Body of pancreas (tissue), 4 donors: ENCODE results near the gene TALDO1. TPM values are rescaled to one million over a fixed set of nuclear protein-coding genes. Genes with fewer than 3 reads are reported as not detected.
"Not testable (repeated sequence)": the region's sequence is repeated elsewhere in the genome, so short reads cannot be mapped to it uniquely, and the experiment has no call there.

Source experiments
- ATAC-seq: fragments of 150-250 bp; one replicate; pipeline ENCODE4 v1.9.1; 2016
- DNase-seq, 4 donors: peaks; one replicate each; pipeline ENCODE4 v3.0.0-alpha.2; 2019
- H3K27ac ChIP-seq, 4 donors: fragments of 200-600 bp; sonication (generic); 1 replicate in 3 of 4; 2 replicates in 1 of 4; pipeline versions ENCODE4 v1.5.1 to v1.6.1; 2016 to 2019; ENCODE audit warnings: mild to moderate bottlenecking in 1 of 4, mixed read lengths in 1 of 4, moderate library complexity in 1 of 4
- H3K27me3 ChIP-seq, 2 donors: fragments of 200-600 bp; sonication (generic); one replicate each; pipeline ENCODE4 v1.6.0; 2016; ENCODE audit warnings: mild to moderate bottlenecking in 1 of 2
- H3K36me3 ChIP-seq, 2 donors: fragments of 200-600 bp; sonication (generic); replicated peaks in 1 of 2; 2 replicates each; pipeline ENCODE4 v1.5.1; 2016; ENCODE audit warnings: low read depth in 2 of 2; ENCODE audit not compliant: insufficient read depth in 1 of 2
- H3K4me1 ChIP-seq: fragments of 200-600 bp; sonication (generic); one replicate; pipeline ENCODE4 v1.6.0; 2016
- H3K4me3 ChIP-seq, 2 donors: fragments of 200-600 bp; sonication (generic); 1 replicate in 1 of 2; 2 replicates in 1 of 2; pipeline ENCODE4 v1.5.1; 2016 to 2019
- H3K9me3 ChIP-seq, 3 donors: fragments of 200-600 bp; sonication (generic); 1 replicate in 2 of 3; 2 replicates in 1 of 3; pipeline ENCODE4 v1.5.1; 2016
- CTCF ChIP-seq, 7 experiments: fragments of 450-650 bp in 4 of 7; fragments of 200-600 bp in 3 of 7; sonication (generic) in 3 of 7; IDR thresholded peaks; one replicate each; pipeline ENCODE4 v1.5.1; 2016 to 2019; ENCODE audit warnings: antibody characterized with exemption in 7 of 7
- POLR2A ChIP-seq, 3 donors: fragments of 450-650 bp; IDR thresholded peaks; one replicate each; pipeline ENCODE4 v1.6.1; 2016; ENCODE audit warnings: antibody characterized with exemption in 3 of 3, mild to moderate bottlenecking in 2 of 3
- WGBS, 2 donors: methylation state at CpG; one replicate each; pipeline ENCODE4 v1.1.5; 2017; 5-methylcytosine and 5-hydroxymethylcytosine counted together
- intact Hi-C: fragments of 100-400 bp; cut with DNase I; formaldehyde crosslinking; loops from one replicate; pipeline ENCODE4 v1.15.1; 2023
- total RNA-seq, 2 donors: library from RNA; depleted of rRNA; stranded (reverse); fragments of >200 nt; gene quantifications; one replicate each; pipeline ENCODE4 v1.1.0, GENCODE V29; 2016

Gene TALDO1
- total RNA-seq, 2 donors from 2014 or later = 78.9 to 119 TPM

- H3K27ac ChIP-seq = no peak overlapping the region
- no peaks in the 10 kb centered on the region for H3K36me3 ChIP-seq
- intact Hi-C loops = no loop called here
- TF ChIP-seq CTCF (IDR thresholded peaks at IDR 0.05) (no peak), POLR2A (IDR thresholded peaks at IDR 0.05) (no peak)
- peaks cover 4% of the 10 kb centered on the region for H3K4me1 ChIP-seq
- no peak for ATAC-seq
- no peak for DNase-seq
- no peaks in the 10 kb centered on the region for H3K9me3 ChIP-seq
- H3K4me3 ChIP-seq = no peak overlapping the region
- peaks cover 0 to 4% of the 10 kb centered on the region in 2 donors for H3K27me3 ChIP-seq
- whole genome bisulfite sequencing, 2 donors = 75 to 78% methylated on average over 20 of the region's 20 CpGs
Observed at GRCh38 chr11:733072-733471, 14.2 kb upstream of the TALDO1 start.

- H3K27ac ChIP-seq, H3K4me3 ChIP-seq, ATAC-seq, H3K27me3 ChIP-seq, H3K4me1 ChIP-seq, H3K9me3 ChIP-seq, H3K36me3 ChIP-seq, intact Hi-C loops, DNase-seq: not testable (repeated sequence)
- 79 to 90% methylated on average over 17 of the region's 26 CpGs for WGBS, 2 donors
Observed at GRCh38 chr11:734541-734940, 12.7 kb upstream of the TALDO1 start.

GRCh38 chr11:737366-737765 lies 9.9 kb upstream of the TALDO1 start:
- TF ChIP-seq POLR2A (IDR thresholded peaks at IDR 0.05) (no peak), CTCF (IDR thresholded peaks at IDR 0.05) (no peak)
- H3K27ac ChIP-seq = no peak overlapping the region
- DNase-seq = no peak
- intact Hi-C loops = no loop called here
- H3K4me1 ChIP-seq = no peaks in the 10 kb centered on the region
- no peak for ATAC-seq
- WGBS, 2 donors = 55 to 66% methylated on average over 11 of the region's 11 CpGs
- H3K9me3 ChIP-seq = no peaks in the 10 kb centered on the region
- no peaks in the 10 kb centered on the region for H3K36me3 ChIP-seq
- H3K4me3 ChIP-seq = no peak overlapping the region
- no peaks in the 10 kb centered on the region for H3K27me3 ChIP-seq

GRCh38 chr11:737899-738298 lies 9.4 kb upstream of the TALDO1 start:
- H3K27me3 ChIP-seq, H3K9me3 ChIP-seq, DNase-seq, H3K4me1 ChIP-seq, H3K27ac ChIP-seq, intact Hi-C loops, ATAC-seq, H3K36me3 ChIP-seq, H3K4me3 ChIP-seq: not testable (repeated sequence)
- 59 to 62% methylated on average over 10 of the region's 10 CpGs for WGBS, 2 donors

GRCh38 chr11:742156-742546 lies 5.1 kb upstream of the TALDO1 start:
- H3K27me3 ChIP-seq = no peaks in the 10 kb centered on the region

More at GRCh38 chr11:742156-742546, 5.1 kb upstream of the TALDO1 start:
- H3K9me3 ChIP-seq = no peaks in the 10 kb centered on the region
- DNase-seq (no peak), ATAC-seq (no peak)
- H3K27ac ChIP-seq = no peak overlapping the region
- no peaks in the 10 kb centered on the region for H3K36me3 ChIP-seq
- 92 to 95% methylated on average over 3 of the region's 3 CpGs for WGBS, 2 donors
- no peak overlapping the region for H3K4me3 ChIP-seq
- TF ChIP-seq CTCF (IDR thresholded peaks at IDR 0.05) (no peak), POLR2A (IDR thresholded peaks at IDR 0.05) (no peak)
- intact Hi-C loops = no loop called here
- peaks cover 10% of the 10 kb centered on the region for H3K4me1 ChIP-seq
